HUES48 (cell line): ENCODE results near the gene DNAJC17.

Experiments
- H3K27ac ChIP-seq: one replicate; pipeline ENCODE4 v1.7.0; 2013; ENCODE audit warnings: low read depth, low read length, inconsistent platforms
- H3K27me3 ChIP-seq: 2 replicates; pipeline ENCODE4 v1.6.1; 2013; ENCODE audit warnings: mild to moderate bottlenecking, low read length; ENCODE audit not compliant: control insufficient read depth, insufficient read depth
- H3K36me3 ChIP-seq: 2 replicates; pipeline ENCODE4 v1.6.1; 2013; ENCODE audit warnings: low read length; ENCODE audit not compliant: control insufficient read depth, insufficient read depth
- H3K4me1 ChIP-seq: 2 replicates; pipeline ENCODE4 v1.6.1; 2013; ENCODE audit warnings: mild to moderate bottlenecking, low read length; ENCODE audit not compliant: control insufficient read depth, insufficient read depth
- H3K4me3 ChIP-seq: 2 replicates; pipeline ENCODE4 v1.5.1; 2013; ENCODE audit warnings: mild to moderate bottlenecking, low read depth, low read length
- H3K9ac ChIP-seq: 2 replicates; pipeline ENCODE4 v1.6.1; 2013; ENCODE audit warnings: mild to moderate bottlenecking, low read depth, low read length, moderate library complexity
- H3K9me3 ChIP-seq: 2 replicates; pipeline ENCODE4 v1.6.1; 2013; ENCODE audit warnings: low read length; ENCODE audit not compliant: control insufficient read depth, insufficient read depth

The DNAJC17 gene

GRCh38 chr15:40723919-40724318 is 83.4 kb downstream of the DNAJC17 start:
- Histone ChIP-seq H3K4me3 (no peak overlapping the region), H3K9ac (no peak overlapping the region), H3K9me3 (no peaks in the 10 kb centered on the region), H3K27ac (no peak overlapping the region), H3K36me3 (peaks cover 53% of the 10 kb centered on the region), H3K4me1 (no peaks in the 10 kb centered on the region), H3K27me3 (no peaks in the 10 kb centered on the region)

DNA sequence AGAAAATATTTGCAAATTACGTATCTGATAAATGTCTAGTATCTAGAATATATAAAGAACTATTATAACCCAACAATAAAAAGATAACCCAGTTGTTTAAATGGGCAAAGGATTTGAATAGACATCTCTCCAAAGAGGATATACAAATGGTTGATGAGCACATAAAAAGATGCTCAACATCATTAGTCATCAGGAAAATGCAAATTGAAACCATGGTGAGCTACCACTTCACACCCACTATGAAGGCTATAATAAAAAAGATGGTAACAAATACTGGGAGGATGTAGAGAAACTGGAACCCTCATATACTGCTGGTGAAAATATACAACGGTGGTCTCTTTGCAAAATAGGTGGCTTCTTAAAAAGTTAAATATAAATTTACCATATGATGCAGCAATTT is 84.3 kb downstream of the DNAJC17 start:
- Histone ChIP-seq H3K9me3 (no peaks in the 10 kb centered on the region), H3K9ac (no peak overlapping the region), H3K27me3 (no peaks in the 10 kb centered on the region), H3K4me3 (no peak overlapping the region), H3K27ac (no peak overlapping the region), H3K4me1 (no peaks in the 10 kb centered on the region), H3K36me3 (peaks cover 52% of the 10 kb centered on the region)

DNA sequence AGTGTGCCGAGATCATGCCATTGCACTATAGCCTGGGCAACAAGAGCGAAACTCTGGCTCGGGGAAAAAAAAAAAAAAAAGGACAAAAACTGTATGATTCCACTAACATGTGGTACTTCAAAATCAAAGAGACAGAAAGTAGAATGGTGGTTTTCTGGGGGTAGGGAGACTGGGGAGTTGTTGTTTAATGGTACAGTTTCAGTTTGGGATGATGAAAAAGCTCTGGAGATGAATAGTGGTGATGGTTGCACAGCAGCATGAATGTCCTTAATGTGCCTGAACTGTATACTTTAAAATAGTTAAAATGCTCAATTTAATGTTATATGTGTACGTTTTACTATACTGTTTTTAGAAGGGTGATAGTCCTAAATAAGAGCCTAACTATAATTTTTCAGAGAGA is 84.9 kb downstream of the DNAJC17 start:
- Histone ChIP-seq H3K4me1 (no peaks in the 10 kb centered on the region), H3K9ac (no peak overlapping the region), H3K4me3 (no peak overlapping the region), H3K27me3 (no peaks in the 10 kb centered on the region), H3K36me3 (peaks cover 55% of the 10 kb centered on the region), H3K27ac (no peak overlapping the region), H3K9me3 (no peaks in the 10 kb centered on the region)

DNA sequence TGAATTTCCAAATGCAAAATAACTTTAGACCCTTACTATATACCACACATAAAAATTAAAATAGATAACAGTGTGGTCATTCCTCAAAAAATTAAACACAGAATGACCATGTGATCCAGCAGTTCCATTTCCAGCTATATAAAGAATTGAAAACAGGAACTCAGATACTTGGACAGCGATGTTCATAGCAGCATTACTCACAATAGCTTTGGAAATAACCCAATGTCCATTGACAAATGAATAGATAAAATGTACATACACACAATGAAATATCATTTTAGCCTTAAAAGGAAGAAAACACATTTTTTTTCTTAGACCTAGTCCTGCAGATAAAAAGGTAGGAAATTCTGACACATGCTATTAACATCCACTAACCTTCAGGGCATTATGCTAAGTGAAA is 85.6 kb downstream of the DNAJC17 start:
- Histone ChIP-seq H3K4me1 (no peaks in the 10 kb centered on the region), H3K27ac (no peak overlapping the region), H3K4me3 (no peak overlapping the region), H3K9me3 (no peaks in the 10 kb centered on the region), H3K27me3 (no peaks in the 10 kb centered on the region), H3K36me3 (peaks cover 57% of the 10 kb centered on the region), H3K9ac (no peak overlapping the region)

DNA sequence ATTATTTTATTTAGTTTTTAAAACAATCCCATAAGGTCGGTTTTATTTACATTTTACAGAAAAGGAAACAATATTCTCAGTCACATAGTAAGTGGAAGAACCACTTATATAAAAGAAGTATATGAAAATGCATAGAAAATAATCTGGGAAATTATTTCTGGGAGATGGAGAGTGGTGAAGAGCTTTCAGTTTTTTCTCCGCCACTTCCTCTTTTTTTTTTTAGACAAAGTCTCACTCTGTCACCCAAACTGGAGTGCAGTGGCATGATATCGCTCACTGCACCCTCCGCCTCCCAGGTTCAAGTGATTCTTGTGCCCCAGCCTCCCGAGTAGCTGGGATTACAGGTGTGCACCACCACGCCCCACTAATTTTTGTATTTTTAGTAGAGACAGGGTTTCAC is 91.1 kb downstream of the DNAJC17 start:
- Histone ChIP-seq H3K4me3 (no peak overlapping the region), H3K4me1 (no peaks in the 10 kb centered on the region), H3K9me3 (no peaks in the 10 kb centered on the region), H3K36me3 (peaks cover 73% of the 10 kb centered on the region), H3K27ac (no peak overlapping the region), H3K27me3 (no peaks in the 10 kb centered on the region), H3K9ac (no peak overlapping the region)
